ENCODE data around the gene TMEM255B. TPM values are rescaled to one million over a fixed set of nuclear protein-coding genes. Genes with fewer than 3 reads are reported as not detected.

TMEM255B gene
- total and polyA plus RNA-seq, 2 of the 4 experiments (the other 2 are of a cell fraction): 0.36 to 0.94 TPM

- dilution Hi-C loops (cut with HindIII; ENCODE audit: low sequenced_read_pairs, unreplicated experiment) (no loop called here), intact Hi-C loops (cut with micrococcal nuclease) (loop anchor here (10.0 kb wide), 1 partner anchor 213 kb away; no protein-coding TSS in a partner anchor), in situ Hi-C loops (cut with MboI; ENCODE audit: low sequenced_read_pairs) (no loop called here)
- no peak overlapping the region for H2AK9ac ChIP-seq (replicated peaks; ENCODE audit: low read depth, low read length, poor library complexity)
- H2AK5ac ChIP-seq (ENCODE audit: low read depth, low read length): no peak overlapping the region
- DNase-seq (no peak), ATAC-seq (ENCODE audit: low read depth) (no peak)
- H3K9ac ChIP-seq (ENCODE audit: low read depth, low read length): no peak overlapping the region
- POLR2A ChIA-PET (ENCODE audit: unreplicated experiment): no interaction called here
- H4K8ac ChIP-seq (ENCODE audit: low read depth in 2 of 2, low read length in 2 of 2): no peak overlapping the region
- no peak overlapping the region for H3K18ac ChIP-seq (ENCODE audit: low read depth, low read length)
- H3K9me1 ChIP-seq (ENCODE audit: insufficient read depth, low read length): peaks cover 8% of the 10 kb centered on the region
- no peak overlapping the region for H4K91ac ChIP-seq (ENCODE audit: insufficient read depth, low read depth, low read length)
- H3K27me3 ChIP-seq (ENCODE audit: control insufficient read depth, insufficient read depth, low read length): no peaks in the 10 kb centered on the region
- H2BK5ac ChIP-seq (ENCODE audit: low read depth, low read length, poor library complexity, severe bottlenecking): no peak overlapping the region
- peaks cover 2% of the 10 kb centered on the region for H3K36me3 ChIP-seq (ENCODE audit: control insufficient read depth, insufficient read depth, low read length)
- H3K4me3 ChIP-seq (ENCODE audit: insufficient read depth, low read depth, low read length): no peak overlapping the region
- H2BK20ac ChIP-seq (ENCODE audit: low read depth, low read length): no peak overlapping the region
- no peak overlapping the region for H3K14ac ChIP-seq (replicated peaks; ENCODE audit: low read depth, low read length)
- WGBS, 2 experiments (ENCODE audit: extremely low coverage in 2 of 2, insufficient read length in 1 of 2): 93% methylated on average over 3 of the region's 30 CpGs; no CpG with 5 or more reads in 1 of the 2 experiments
- H2AFZ ChIP-seq (replicated peaks; ENCODE audit: low read length, poor library complexity): no peak overlapping the region
- H3K9me3 ChIP-seq (ENCODE audit: control insufficient read depth, insufficient read depth, low read length): peaks cover 17% of the 10 kb centered on the region
- peaks cover 0 to 28% of the 10 kb centered on the region in 2 experiments; a peak in 2 of 4 replicates for H3K79me1 ChIP-seq (ENCODE audit: low read depth in 1 of 2, low read length in 2 of 2)
- H3K4me1 ChIP-seq (ENCODE audit: control insufficient read depth, insufficient read depth, low read length): peaks cover 9% of the 10 kb centered on the region
- no peak overlapping the region for H3K27ac ChIP-seq (ENCODE audit: insufficient read depth, low read length)
- H2BK15ac ChIP-seq (ENCODE audit: low read depth, low read length): no peak overlapping the region
- no peak overlapping the region for H3K56ac ChIP-seq (ENCODE audit: extremely low read depth, insufficient read depth, low read length)
- no peak overlapping the region for H3K4me2 ChIP-seq (ENCODE audit: low read depth, low read length)
- no TSS peak for BruUV-seq (replicated peaks)
- CTCF ChIA-PET: no interaction called here
- no peak overlapping the region for H4K5ac ChIP-seq (ENCODE audit: low read depth, low read length)
- no peak overlapping the region for H2BK120ac ChIP-seq (ENCODE audit: low read depth, low read length)
- H4K20me1 ChIP-seq (ENCODE audit: insufficient read depth, low read length): peaks cover 11% of the 10 kb centered on the region; the same call in 1 of the 2 replicates
- no peak overlapping the region for H3K23ac ChIP-seq (ENCODE audit: low read depth, low read length)
- no peak overlapping the region for H3K4ac ChIP-seq (ENCODE audit: low read depth, low read length)
- TF ChIP-seq, protein P1, sequence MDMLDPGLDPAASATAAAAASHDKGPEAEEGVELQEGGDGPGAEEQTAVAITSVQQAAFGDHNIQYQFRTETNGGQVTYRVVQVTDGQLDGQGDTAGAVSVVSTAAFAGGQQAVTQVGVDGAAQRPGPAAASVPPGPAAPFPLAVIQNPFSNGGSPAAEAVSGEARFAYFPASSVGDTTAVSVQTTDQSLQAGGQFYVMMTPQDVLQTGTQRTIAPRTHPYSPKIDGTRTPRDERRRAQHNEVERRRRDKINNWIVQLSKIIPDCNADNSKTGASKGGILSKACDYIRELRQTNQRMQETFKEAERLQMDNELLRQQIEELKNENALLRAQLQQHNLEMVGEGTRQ (IDR thresholded peaks at IDR 0.05; ENCODE audit: low read depth, low read length): no peak
- no peak for TF ChIP-seq ELK1 (IDR thresholded peaks at IDR 0.05; ENCODE audit: borderline replicate concordance, low read depth, low read length)
- TF ChIP-seq RAD21 (IDR thresholded peaks at IDR 0.05; ENCODE audit: low read length): no peak
- no peak for TF ChIP-seq RFX5 (IDR thresholded peaks at IDR 0.05; ENCODE audit: low read depth, low read length)
- TF ChIP-seq RCOR1 (IDR thresholded peaks at IDR 0.05; ENCODE audit: insufficient replicate concordance, low read length): no peak
- TF ChIP-seq POLR2A (IDR thresholded peaks at IDR 0.05; ENCODE audit: low read depth, low read length): no peak
- TF ChIP-seq NFE2L2 (IDR thresholded peaks at IDR 0.05; ENCODE audit: low read depth, low read length): no peak
- no peak for TF ChIP-seq CTCF (conservative IDR thresholded peaks at IDR 0.05; ENCODE audit: low read depth, low read length)
- TF ChIP-seq FOS (IDR thresholded peaks at IDR 0.05; ENCODE audit: low read depth, low read length): no peak
- TF ChIP-seq CHD1 (IDR thresholded peaks at IDR 0.05; ENCODE audit: low read depth, low read length): no peak
- TF ChIP-seq CEBPB (IDR thresholded peaks at IDR 0.05; ENCODE audit: low read depth, low read length): no peak
- TF ChIP-seq MAFK (IDR thresholded peaks at IDR 0.05; ENCODE audit: low read depth, low read length): no peak
- no peak for TF ChIP-seq MAZ (IDR thresholded peaks at IDR 0.05; ENCODE audit: borderline replicate concordance, low read depth, low read length)
- no peak for TF ChIP-seq MXI1 (IDR thresholded peaks at IDR 0.05; ENCODE audit: borderline replicate concordance, low read depth, low read length)
- no peak for TF ChIP-seq SMC3 (IDR thresholded peaks at IDR 0.05; ENCODE audit: low read depth, low read length)
These were observed 52.3 kb downstream of the TMEM255B start for GRCh38 chr13:113811081-113811928.

All from IMR-90 (cell line).